Neural crest cell (in vitro differentiated cells): ENCODE data around the gene PPP1R17. TPM values are rescaled to one million over a fixed set of nuclear protein-coding genes. Genes with fewer than 3 reads are reported as not detected.

Experiments
- DNase-seq: peaks from one replicate; pipeline ENCODE4 v3.0.0; 2021; ENCODE audit warnings: low read depth, mixed read lengths, low spot score
- H3K27ac Mint-ChIP-seq: one replicate; pipeline ENCODE4 v1.8.0; 2021; ENCODE audit warnings: mild to moderate bottlenecking, mixed read lengths; ENCODE audit not compliant: unreplicated experiment
- H3K27me3 Mint-ChIP-seq: 2 replicates; pipeline ENCODE4 v1.8.0; 2021; ENCODE audit warnings: low read depth, mild to moderate bottlenecking, mixed read lengths
- H3K36me3 Mint-ChIP-seq: 2 replicates; pipeline ENCODE4 v1.8.0; 2021; ENCODE audit warnings: low read depth, mild to moderate bottlenecking, mixed read lengths
- H3K4me1 Mint-ChIP-seq: 2 replicates; pipeline ENCODE4 v1.8.0; 2021; ENCODE audit warnings: mixed read lengths
- H3K4me3 Mint-ChIP-seq: one replicate; pipeline ENCODE4 v1.8.0; 2021; ENCODE audit warnings: mild to moderate bottlenecking, mixed read lengths
- H3K9me3 Mint-ChIP-seq: 2 replicates; pipeline ENCODE4 v1.8.0; 2021; ENCODE audit warnings: mixed read lengths
- total RNA-seq: library from RNA; stranded (reverse); gene quantifications from 2 replicates; pipeline ENCODE4 v1.2.1, GENCODE V29; 2021
- TF ChIP-seq, protein P1 (sequence below): fragments of 200-600 bp; sonication (generic); conservative IDR thresholded peaks from 2 replicates; pipeline ENCODE4 v1.5.0; 2021; ENCODE audit warnings: antibody characterized with exemption, mild to moderate bottlenecking

The PPP1R17 gene
- total RNA-seq, 1 donor from 2014 or later = 1.4 TPM

DNA sequence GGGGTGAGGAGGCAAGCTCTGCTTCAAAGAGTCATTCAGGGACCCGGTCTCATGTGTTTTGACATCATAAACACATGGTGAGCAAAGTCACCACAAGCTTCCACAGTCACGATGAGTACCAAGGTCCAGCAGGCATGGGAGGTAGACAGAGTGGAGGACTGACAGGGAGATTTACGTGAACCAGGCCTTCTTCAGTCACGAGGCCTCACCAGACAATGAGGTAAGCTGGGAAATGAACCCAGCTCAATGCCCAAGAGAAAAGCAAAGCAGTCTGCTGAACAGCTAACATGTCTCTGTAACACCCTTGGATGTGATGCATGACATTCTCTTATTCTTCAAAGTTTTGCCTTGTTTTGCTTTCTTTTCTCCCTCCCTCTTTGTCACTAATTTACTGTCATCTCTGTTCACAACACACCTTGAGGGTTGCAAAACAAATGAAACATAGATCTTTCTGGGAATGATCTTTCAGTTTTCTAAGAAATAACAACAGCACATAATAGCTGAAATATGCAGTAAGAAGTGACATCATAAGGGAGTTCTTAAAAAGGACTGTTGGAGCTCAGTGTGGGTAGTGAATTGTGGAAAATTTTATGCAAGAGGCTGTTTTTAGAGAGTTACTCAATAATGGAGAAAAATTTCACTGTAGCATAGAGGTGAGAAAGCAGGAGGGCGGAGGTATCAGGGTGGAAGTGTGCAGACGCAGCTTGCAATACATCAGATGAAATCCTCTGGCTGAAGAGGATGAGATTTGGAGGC, 9.0 kb downstream of the PPP1R17 start:
- Mint-ChIP-seq H3K27ac (no peak overlapping the region), H3K4me1 (peaks cover 7% of the 10 kb centered on the region), H3K4me3 (no peak overlapping the region), H3K27me3 (peaks cover 13% of the 10 kb centered on the region), H3K9me3 (peaks cover 4% of the 10 kb centered on the region), H3K36me3 (no peaks in the 10 kb centered on the region)
- TF ChIP-seq, protein P1, sequence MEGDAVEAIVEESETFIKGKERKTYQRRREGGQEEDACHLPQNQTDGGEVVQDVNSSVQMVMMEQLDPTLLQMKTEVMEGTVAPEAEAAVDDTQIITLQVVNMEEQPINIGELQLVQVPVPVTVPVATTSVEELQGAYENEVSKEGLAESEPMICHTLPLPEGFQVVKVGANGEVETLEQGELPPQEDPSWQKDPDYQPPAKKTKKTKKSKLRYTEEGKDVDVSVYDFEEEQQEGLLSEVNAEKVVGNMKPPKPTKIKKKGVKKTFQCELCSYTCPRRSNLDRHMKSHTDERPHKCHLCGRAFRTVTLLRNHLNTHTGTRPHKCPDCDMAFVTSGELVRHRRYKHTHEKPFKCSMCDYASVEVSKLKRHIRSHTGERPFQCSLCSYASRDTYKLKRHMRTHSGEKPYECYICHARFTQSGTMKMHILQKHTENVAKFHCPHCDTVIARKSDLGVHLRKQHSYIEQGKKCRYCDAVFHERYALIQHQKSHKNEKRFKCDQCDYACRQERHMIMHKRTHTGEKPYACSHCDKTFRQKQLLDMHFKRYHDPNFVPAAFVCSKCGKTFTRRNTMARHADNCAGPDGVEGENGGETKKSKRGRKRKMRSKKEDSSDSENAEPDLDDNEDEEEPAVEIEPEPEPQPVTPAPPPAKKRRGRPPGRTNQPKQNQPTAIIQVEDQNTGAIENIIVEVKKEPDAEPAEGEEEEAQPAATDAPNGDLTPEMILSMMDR = no peak
- no peak for DNase-seq

DNA sequence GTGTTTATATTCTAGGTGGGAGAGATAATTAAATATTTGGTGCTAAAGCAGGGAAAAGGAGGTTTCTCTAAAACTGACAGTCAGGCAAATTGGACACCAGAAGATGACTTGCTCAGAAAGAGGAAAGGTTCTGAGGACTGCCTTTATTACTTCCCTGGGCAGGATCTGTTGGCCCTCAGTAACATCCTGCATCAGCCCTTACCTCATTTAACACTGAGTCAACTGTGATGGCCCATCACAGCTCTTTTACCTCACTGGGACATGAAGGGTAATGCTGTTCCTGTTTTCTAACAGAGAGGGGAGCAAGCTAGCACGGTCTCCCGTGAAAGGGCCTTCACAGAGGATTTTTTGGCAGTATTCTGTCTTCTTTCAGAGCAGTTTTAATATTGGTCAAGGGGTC, 12.0 kb downstream of the PPP1R17 start:
- TF ChIP-seq, protein P1 = no peak
- peaks cover 6% of the 10 kb centered on the region for H3K9me3 Mint-ChIP-seq
- no peaks in the 10 kb centered on the region for H3K4me1 Mint-ChIP-seq
- H3K4me3 Mint-ChIP-seq = no peak overlapping the region
- no peaks in the 10 kb centered on the region for H3K36me3 Mint-ChIP-seq
- no peak for DNase-seq
- no peak overlapping the region for H3K27ac Mint-ChIP-seq
- peaks cover 13% of the 10 kb centered on the region for H3K27me3 Mint-ChIP-seq

DNA sequence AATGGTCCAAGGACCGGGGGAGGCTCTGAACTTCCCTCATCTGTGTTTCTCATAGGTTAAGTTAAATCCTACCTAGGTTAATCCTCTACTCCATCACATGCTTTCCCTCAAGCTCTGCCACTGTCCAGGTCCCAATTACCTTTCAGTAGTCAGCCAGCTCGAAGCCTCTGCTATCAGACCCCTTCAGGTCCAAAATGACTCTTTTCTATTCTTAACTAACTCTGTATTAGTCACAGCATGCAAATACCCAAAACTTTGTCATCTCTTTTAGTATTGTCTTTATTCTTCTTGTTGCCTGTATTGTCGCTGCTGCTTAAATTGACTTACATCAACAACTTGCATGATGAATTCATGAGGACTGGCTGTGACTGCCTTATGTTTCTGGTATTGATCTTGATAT, 15.3 kb downstream of the PPP1R17 start:
- DNase-seq = no peak
- Mint-ChIP-seq H3K9me3 (peaks cover 9% of the 10 kb centered on the region), H3K27me3 (peaks cover 7% of the 10 kb centered on the region), H3K4me3 (no peak overlapping the region), H3K27ac (no peak overlapping the region), H3K4me1 (no peaks in the 10 kb centered on the region), H3K36me3 (no peaks in the 10 kb centered on the region)
- TF ChIP-seq, protein P1 = no peak

DNA sequence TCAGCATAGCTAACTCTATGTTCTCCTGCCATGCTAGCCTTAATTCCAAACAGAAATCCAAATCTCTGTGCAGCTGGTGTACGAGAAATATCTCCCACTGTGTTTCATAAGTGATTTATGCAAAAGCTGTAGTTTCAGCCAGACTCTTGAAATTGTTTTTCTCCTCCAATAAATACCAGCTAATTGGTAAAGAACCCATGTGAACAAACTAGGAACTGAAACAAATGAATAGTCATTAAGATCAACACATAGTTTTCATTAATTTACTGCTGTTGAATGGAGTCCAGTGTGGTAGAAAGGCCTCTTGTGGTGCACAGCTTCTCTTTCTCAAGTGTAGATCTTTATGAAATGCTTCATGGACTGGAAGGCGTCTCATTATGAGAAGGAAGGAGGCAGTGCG, 18.4 kb downstream of the PPP1R17 start:
- TF ChIP-seq, protein P1 = no peak
- no peak for DNase-seq
- Mint-ChIP-seq H3K36me3 (no peaks in the 10 kb centered on the region), H3K27me3 (no peaks in the 10 kb centered on the region), H3K9me3 (peaks cover 5% of the 10 kb centered on the region), H3K4me3 (no peak overlapping the region), H3K27ac (peak overlapping the region; percentile 46), H3K4me1 (peaks cover 8% of the 10 kb centered on the region)

DNA sequence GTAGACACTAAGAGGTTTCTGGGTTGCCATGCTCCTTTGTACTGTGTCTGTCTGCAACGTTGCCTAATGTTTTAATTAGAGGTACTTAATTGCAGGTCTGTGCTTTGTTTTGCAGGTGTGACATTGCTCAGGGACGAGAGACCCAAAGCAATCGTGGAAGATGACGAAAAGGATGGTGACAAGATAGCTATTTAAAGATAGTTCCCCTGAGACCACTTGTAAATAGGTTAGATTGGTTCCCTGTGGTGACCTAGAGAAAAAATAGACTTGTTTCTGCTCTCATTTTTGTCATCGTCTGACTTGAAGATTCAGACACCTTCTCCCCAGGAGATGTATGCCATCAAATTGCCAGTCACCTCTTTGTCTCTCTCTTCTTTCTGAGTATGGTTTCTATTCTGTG, 20.1 kb downstream of the PPP1R17 start:
- no peak for DNase-seq
- TF ChIP-seq, protein P1 = no peak
- Mint-ChIP-seq H3K27me3 (peaks cover 4% of the 10 kb centered on the region), H3K9me3 (peaks cover 9% of the 10 kb centered on the region), H3K36me3 (peaks cover 5% of the 10 kb centered on the region), H3K27ac (no peak overlapping the region), H3K4me1 (peaks cover 14% of the 10 kb centered on the region), H3K4me3 (no peak overlapping the region)
